ENCODE data around the gene CRYBA4. TPM values are rescaled to one million over a fixed set of nuclear protein-coding genes. Genes with fewer than 3 reads are reported as not detected.

CRYBA4 gene
- polyA plus RNA-seq, 1 of the 3 experiments (the other 2 are of a cell fraction) = not detected

GRCh38 chr22:26672590-26673468 lies 51.1 kb downstream of the CRYBA4 start (continued):
- TF ChIP-seq, protein P1, sequence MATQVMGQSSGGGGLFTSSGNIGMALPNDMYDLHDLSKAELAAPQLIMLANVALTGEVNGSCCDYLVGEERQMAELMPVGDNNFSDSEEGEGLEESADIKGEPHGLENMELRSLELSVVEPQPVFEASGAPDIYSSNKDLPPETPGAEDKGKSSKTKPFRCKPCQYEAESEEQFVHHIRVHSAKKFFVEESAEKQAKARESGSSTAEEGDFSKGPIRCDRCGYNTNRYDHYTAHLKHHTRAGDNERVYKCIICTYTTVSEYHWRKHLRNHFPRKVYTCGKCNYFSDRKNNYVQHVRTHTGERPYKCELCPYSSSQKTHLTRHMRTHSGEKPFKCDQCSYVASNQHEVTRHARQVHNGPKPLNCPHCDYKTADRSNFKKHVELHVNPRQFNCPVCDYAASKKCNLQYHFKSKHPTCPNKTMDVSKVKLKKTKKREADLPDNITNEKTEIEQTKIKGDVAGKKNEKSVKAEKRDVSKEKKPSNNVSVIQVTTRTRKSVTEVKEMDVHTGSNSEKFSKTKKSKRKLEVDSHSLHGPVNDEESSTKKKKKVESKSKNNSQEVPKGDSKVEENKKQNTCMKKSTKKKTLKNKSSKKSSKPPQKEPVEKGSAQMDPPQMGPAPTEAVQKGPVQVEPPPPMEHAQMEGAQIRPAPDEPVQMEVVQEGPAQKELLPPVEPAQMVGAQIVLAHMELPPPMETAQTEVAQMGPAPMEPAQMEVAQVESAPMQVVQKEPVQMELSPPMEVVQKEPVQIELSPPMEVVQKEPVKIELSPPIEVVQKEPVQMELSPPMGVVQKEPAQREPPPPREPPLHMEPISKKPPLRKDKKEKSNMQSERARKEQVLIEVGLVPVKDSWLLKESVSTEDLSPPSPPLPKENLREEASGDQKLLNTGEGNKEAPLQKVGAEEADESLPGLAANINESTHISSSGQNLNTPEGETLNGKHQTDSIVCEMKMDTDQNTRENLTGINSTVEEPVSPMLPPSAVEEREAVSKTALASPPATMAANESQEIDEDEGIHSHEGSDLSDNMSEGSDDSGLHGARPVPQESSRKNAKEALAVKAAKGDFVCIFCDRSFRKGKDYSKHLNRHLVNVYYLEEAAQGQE (IDR thresholded peaks at IDR 0.05; ENCODE audit: low read depth, low read length) = 0 out of 2 replicates have a peak, but pooled peaks have one; percentile 9
- TF ChIP-seq GABPA (IDR thresholded peaks at IDR 0.05; ENCODE audit: low read depth) (peak; percentile 94), FOSL2 (IDR thresholded peaks at IDR 0.05; ENCODE audit: borderline replicate concordance, low read depth) (no peak), FOXJ3 (CRISPR knock-in tag; IDR thresholded peaks at IDR 0.05) (no peak), RAD21 (IDR thresholded peaks at IDR 0.05; ENCODE audit: low read length) (no peak)
- TF ChIP-seq, protein P2, sequence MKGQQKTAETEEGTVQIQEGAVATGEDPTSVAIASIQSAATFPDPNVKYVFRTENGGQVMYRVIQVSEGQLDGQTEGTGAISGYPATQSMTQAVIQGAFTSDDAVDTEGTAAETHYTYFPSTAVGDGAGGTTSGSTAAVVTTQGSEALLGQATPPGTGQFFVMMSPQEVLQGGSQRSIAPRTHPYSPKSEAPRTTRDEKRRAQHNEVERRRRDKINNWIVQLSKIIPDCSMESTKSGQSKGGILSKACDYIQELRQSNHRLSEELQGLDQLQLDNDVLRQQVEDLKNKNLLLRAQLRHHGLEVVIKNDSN (IDR thresholded peaks at IDR 0.05; ENCODE audit: borderline replicate concordance, low read depth) = peak; percentile 80
- TF ChIP-seq, protein P3, sequence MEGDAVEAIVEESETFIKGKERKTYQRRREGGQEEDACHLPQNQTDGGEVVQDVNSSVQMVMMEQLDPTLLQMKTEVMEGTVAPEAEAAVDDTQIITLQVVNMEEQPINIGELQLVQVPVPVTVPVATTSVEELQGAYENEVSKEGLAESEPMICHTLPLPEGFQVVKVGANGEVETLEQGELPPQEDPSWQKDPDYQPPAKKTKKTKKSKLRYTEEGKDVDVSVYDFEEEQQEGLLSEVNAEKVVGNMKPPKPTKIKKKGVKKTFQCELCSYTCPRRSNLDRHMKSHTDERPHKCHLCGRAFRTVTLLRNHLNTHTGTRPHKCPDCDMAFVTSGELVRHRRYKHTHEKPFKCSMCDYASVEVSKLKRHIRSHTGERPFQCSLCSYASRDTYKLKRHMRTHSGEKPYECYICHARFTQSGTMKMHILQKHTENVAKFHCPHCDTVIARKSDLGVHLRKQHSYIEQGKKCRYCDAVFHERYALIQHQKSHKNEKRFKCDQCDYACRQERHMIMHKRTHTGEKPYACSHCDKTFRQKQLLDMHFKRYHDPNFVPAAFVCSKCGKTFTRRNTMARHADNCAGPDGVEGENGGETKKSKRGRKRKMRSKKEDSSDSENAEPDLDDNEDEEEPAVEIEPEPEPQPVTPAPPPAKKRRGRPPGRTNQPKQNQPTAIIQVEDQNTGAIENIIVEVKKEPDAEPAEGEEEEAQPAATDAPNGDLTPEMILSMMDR (IDR thresholded peaks at IDR 0.05) = peak; percentile 48

DNA sequence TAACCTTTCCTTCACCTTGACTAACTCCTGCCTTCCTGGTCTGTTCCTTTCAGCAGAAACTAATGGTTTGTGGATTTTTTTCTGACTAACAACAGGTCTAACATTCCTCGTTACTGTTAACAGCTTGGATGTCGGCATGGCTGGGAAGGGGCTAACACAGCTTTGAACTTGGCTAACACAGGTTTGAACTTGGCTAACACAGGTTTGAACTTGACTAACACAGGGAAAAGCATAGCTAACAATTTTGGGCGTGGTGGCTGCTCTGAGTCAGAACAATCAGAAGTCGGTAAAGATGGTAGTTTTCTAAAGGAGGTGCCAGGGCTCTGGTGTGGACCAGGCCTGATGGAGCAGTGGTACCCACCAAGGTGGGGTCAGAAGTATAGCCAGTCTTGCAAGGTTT lies 51.7 kb downstream of the CRYBA4 start:
- no peak for DNase-seq

More for the DNA sequence above, 51.7 kb downstream of the CRYBA4 start:
- no peaks in the 10 kb centered on the region for H3K9me2 ChIP-seq
- H4K20me1 ChIP-seq (ENCODE audit: insufficient read depth) = no peaks in the 10 kb centered on the region
- peak overlapping the region; percentile 87 for H3K4me2 ChIP-seq
- peaks cover 16% of the 10 kb centered on the region for H3F3A ChIP-seq (replicated peaks; ENCODE audit: insufficient read depth)
- H3K4me3 ChIP-seq (ENCODE audit: low read depth in 2 of 2, low read length in 1 of 2) = peak overlapping the region; percentile 96
- ChIA-PET POLR2A (interaction anchor here (1.1 to 1.5 kb wide), 4 partner anchors 15 to 1246 kb away, joined by 3 to 7 read pairs (median 4); partner anchors contain the start of gene PITPNB), CTCF (interaction anchor here (1.0 kb wide), 2 partner anchors 9 to 83 kb away, joined by 3 read pairs; no protein-coding TSS in a partner anchor)
- TF ChIP-seq MEF2A (IDR thresholded peaks at IDR 0.05; ENCODE audit: borderline replicate concordance, low read depth) = no peak
- no peak for TF ChIP-seq FOXJ3 (CRISPR knock-in tag; IDR thresholded peaks at IDR 0.05)
- no peak for TF ChIP-seq ELF1 (IDR thresholded peaks at IDR 0.05)
- H3K9ac ChIP-seq = peak overlapping the region; percentile 91
- peaks cover 32% of the 10 kb centered on the region for H3K79me2 ChIP-seq (ENCODE audit: insufficient read depth)
- peaks cover 15 to 49% of the 10 kb centered on the region in 2 experiments; a peak in 2 of 4 replicates for H3K4me1 ChIP-seq (ENCODE audit: control insufficient read depth in 1 of 2, insufficient read depth in 2 of 2, low read depth in 1 of 2, low read length in 1 of 2)
- WGBS (ENCODE audit: low lambda C conversion rate) = 4% methylated on average over 4 of the region's 4 CpGs
- H2AFZ ChIP-seq (ENCODE audit: low read depth) = peak overlapping the region; percentile 77
- peak overlapping the region; percentile 99 for H3K27ac ChIP-seq (ENCODE audit: low read depth in 2 of 2, low read length in 1 of 2)
- H3K36me3 ChIP-seq (replicated peaks in 1 of 2; ENCODE audit: control insufficient read depth in 1 of 2, insufficient read depth in 2 of 2, low read length in 1 of 2) = no peaks in the 10 kb centered on the region
- no peaks in the 10 kb centered on the region for H3K9me3 ChIP-seq
- no peaks in the 10 kb centered on the region for H3K27me3 ChIP-seq (ENCODE audit: insufficient read depth)
